Lung (tissue), 12 donors: Measurements from ENCODE around the gene TCP10L. TPM values are rescaled to one million over a fixed set of nuclear protein-coding genes. Genes with fewer than 3 reads are reported as not detected.

Source experiments
- ATAC-seq: fragments of 200-7000 bp; cut with Tn5 transposase; one replicate; pipeline ENCODE4 v1.9.1; 2020; ENCODE audit warnings: moderate number of reproducible peaks; ENCODE audit not compliant: insufficient read depth, low FRiP score
- DNase-seq, 3 donors: peaks; one replicate each; pipeline ENCODE4 v3.0.0-alpha.2; 2013 to 2017
- H3K27ac ChIP-seq, 2 donors: one replicate each; pipeline ENCODE4 v1.5.1; 2013; ENCODE audit warnings: mild to moderate bottlenecking in 2 of 2, moderate library complexity in 2 of 2, control low read depth in 1 of 2, inconsistent platforms in 1 of 2, low read depth in 1 of 2, low read length in 1 of 2
- H3K27me3 ChIP-seq, 3 donors: one replicate each; pipeline ENCODE4 v1.5.1; 2013; ENCODE audit warnings: low read length in 2 of 3; ENCODE audit not compliant: control insufficient read depth in 3 of 3, insufficient read depth in 3 of 3
- H3K36me3 ChIP-seq, 4 donors: one replicate each; pipeline ENCODE4 v1.5.1; 2013; ENCODE audit warnings: low read length in 4 of 4, mild to moderate bottlenecking in 1 of 4, moderate library complexity in 1 of 4; ENCODE audit not compliant: control insufficient read depth in 4 of 4, insufficient read depth in 4 of 4
- H3K4me1 ChIP-seq, 5 donors: one replicate each; pipeline ENCODE4 v1.5.1; 2013; ENCODE audit warnings: low read length in 5 of 5, mild to moderate bottlenecking in 2 of 5, moderate library complexity in 1 of 5; ENCODE audit not compliant: control insufficient read depth in 5 of 5, insufficient read depth in 5 of 5
- H3K4me3 ChIP-seq: one replicate; pipeline ENCODE4 v1.5.1; 2013; ENCODE audit warnings: mild to moderate bottlenecking, control low read depth, moderate library complexity
- H3K9ac ChIP-seq, 2 donors: one replicate each; pipeline ENCODE4 v1.5.1; 2013; ENCODE audit warnings: low read length in 2 of 2, control low read depth in 1 of 2; ENCODE audit not compliant: insufficient read depth in 1 of 2
- H3K9me3 ChIP-seq, 4 donors: one replicate each; pipeline ENCODE4 v1.5.1; 2013; ENCODE audit warnings: low read length in 3 of 4, mild to moderate bottlenecking in 1 of 4, moderate library complexity in 1 of 4; ENCODE audit not compliant: control insufficient read depth in 4 of 4, insufficient read depth in 3 of 4
- WGBS, 2 donors: extraction: QIAGEN DNeasy Blood & Tissue Kit; methylation state at CpG; one replicate each; pipeline ENCODE4 v1.1.7; 2013; 5-methylcytosine and 5-hydroxymethylcytosine counted together
- polyA plus RNA-seq, 2 donors: library from polyadenylated mRNA; stranded (reverse); fragments of 200-250 nt; gene quantifications; one replicate each; pipeline ENCODE4 v1.2.1, GENCODE V29; 2013
- total RNA-seq, 2 donors: library from RNA; depleted of rRNA in 1 of 2; stranded (reverse); fragments of >200 nt in 1 of 2; gene quantifications; one replicate each; pipeline ENCODE4 v1.2.1, GENCODE V29; 2014 to 2021
- TF ChIP-seq, protein P1 (sequence below): IDR thresholded peaks from 2 replicates; pipeline ENCODE4 v1.5.1; 2012; ENCODE audit warnings: mild to moderate bottlenecking; ENCODE audit errors: control extremely low read depth, extremely low read depth
- donor health status: control.
- donor health status: control.
- donor health status: Bipolar disorder and iron deficiency.
- donor health status: healthy.
- donor health status: DM: yes; HTN: yes; CAD: no.

TCP10L gene
- total and polyA plus RNA-seq, 4 donors = 0.25 to 0.71 (median 0.54) TPM

- no peaks in the 10 kb centered on the region for H3K27me3 ChIP-seq
- H3K27ac ChIP-seq = no peak overlapping the region
- no peaks in the 10 kb centered on the region for H3K4me1 ChIP-seq
- H3K4me3 ChIP-seq = no peak overlapping the region
- no peak for DNase-seq
- no peak for ATAC-seq
- H3K9me3 ChIP-seq = no peaks in the 10 kb centered on the region
- no peak overlapping the region for H3K9ac ChIP-seq
- 51 to 65% methylated on average over 8 of the region's 8 CpGs for WGBS, 2 donors
- no peaks in the 10 kb centered on the region for H3K36me3 ChIP-seq
- TF ChIP-seq, protein P1, sequence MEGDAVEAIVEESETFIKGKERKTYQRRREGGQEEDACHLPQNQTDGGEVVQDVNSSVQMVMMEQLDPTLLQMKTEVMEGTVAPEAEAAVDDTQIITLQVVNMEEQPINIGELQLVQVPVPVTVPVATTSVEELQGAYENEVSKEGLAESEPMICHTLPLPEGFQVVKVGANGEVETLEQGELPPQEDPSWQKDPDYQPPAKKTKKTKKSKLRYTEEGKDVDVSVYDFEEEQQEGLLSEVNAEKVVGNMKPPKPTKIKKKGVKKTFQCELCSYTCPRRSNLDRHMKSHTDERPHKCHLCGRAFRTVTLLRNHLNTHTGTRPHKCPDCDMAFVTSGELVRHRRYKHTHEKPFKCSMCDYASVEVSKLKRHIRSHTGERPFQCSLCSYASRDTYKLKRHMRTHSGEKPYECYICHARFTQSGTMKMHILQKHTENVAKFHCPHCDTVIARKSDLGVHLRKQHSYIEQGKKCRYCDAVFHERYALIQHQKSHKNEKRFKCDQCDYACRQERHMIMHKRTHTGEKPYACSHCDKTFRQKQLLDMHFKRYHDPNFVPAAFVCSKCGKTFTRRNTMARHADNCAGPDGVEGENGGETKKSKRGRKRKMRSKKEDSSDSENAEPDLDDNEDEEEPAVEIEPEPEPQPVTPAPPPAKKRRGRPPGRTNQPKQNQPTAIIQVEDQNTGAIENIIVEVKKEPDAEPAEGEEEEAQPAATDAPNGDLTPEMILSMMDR = no peak
These were observed 36.3 kb downstream of the TCP10L start for GRCh38 chr21:32548978-32549377.

- no peak for ATAC-seq
- WGBS, 2 donors = 83 to 88% methylated on average over 4 of the region's 4 CpGs
These were observed 38.3 kb downstream of the TCP10L start for GRCh38 chr21:32547018-32547417.

GRCh38 chr21:32545948-32546441 is 39.3 kb downstream of the TCP10L start:
- no peak overlapping the region for H3K9ac ChIP-seq
- no peaks in the 10 kb centered on the region for H3K4me1 ChIP-seq
- H3K27ac ChIP-seq = no peak overlapping the region
- no peaks in the 10 kb centered on the region for H3K9me3 ChIP-seq
- H3K4me3 ChIP-seq = no peak overlapping the region
- TF ChIP-seq, protein P1 = no peak
- no peaks in the 10 kb centered on the region for H3K36me3 ChIP-seq
- 84 to 90% methylated on average over 6 of the region's 6 CpGs for WGBS, 2 donors
- no peaks in the 10 kb centered on the region for H3K27me3 ChIP-seq
- DNase-seq (no peak), ATAC-seq (no peak)

More at GRCh38 chr21:32547018-32547417, 38.3 kb downstream of the TCP10L start:
- Histone ChIP-seq H3K9me3 (no peaks in the 10 kb centered on the region), H3K9ac (no peak overlapping the region), H3K27me3 (no peaks in the 10 kb centered on the region), H3K27ac (no peak overlapping the region), H3K36me3 (no peaks in the 10 kb centered on the region), H3K4me1 (no peaks in the 10 kb centered on the region), H3K4me3 (no peak overlapping the region)
- DNase-seq = no peak
- TF ChIP-seq, protein P1 = no peak

GRCh38 chr21:32544697-32545096 is 40.6 kb downstream of the TCP10L start:
- DNase-seq = no peak
- TF ChIP-seq, protein P1 = no peak
- ATAC-seq = no peak
- Histone ChIP-seq H3K9ac (no peak overlapping the region), H3K27ac (no peak overlapping the region), H3K9me3 (no peaks in the 10 kb centered on the region), H3K27me3 (no peaks in the 10 kb centered on the region), H3K4me1 (no peaks in the 10 kb centered on the region), H3K4me3 (no peak overlapping the region), H3K36me3 (no peaks in the 10 kb centered on the region)
- WGBS, 2 donors = 87 to 93% methylated on average over 4 of the region's 4 CpGs
